ENCODE measurements around the gene RBM3. TPM values are rescaled to one million over a fixed set of nuclear protein-coding genes. Genes with fewer than 3 reads are reported as not detected.

The RBM3 gene
- total RNA-seq, 2 experiments from 2014 or later: 149 to 188 TPM

DNA sequence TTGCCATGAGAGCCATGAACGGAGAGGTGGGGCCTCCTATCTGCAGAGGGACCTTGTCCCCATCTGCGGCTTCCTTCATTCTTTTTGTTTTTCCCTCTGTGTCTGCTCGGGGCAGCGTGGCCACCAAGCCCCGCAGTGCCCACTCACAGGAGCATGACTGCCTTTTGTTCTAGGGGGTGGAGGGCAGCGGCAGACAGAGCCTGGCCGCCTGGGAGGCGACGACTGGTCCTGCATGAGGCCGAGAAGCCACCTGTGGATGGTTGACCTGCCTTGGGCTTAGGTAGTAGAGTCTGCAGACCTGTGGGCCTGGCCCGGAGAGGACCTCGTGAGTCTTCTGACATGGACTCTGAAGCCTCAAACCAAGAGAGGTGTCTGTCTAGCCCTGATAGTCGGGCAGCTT lies 1.4 kb downstream of the RBM3 start:
- peaks cover 30% of the 10 kb centered on the region for H3K79me2 ChIP-seq (ENCODE audit: insufficient read depth, low read depth, low read length)
- intact Hi-C loops (cut with micrococcal nuclease; ENCODE audit: unreplicated experiment): loop anchor here (2.0 kb wide), 1 partner anchor 37 kb away; the partner anchor contains the start of gene TBC1D25
- TF ChIP-seq, protein P1, sequence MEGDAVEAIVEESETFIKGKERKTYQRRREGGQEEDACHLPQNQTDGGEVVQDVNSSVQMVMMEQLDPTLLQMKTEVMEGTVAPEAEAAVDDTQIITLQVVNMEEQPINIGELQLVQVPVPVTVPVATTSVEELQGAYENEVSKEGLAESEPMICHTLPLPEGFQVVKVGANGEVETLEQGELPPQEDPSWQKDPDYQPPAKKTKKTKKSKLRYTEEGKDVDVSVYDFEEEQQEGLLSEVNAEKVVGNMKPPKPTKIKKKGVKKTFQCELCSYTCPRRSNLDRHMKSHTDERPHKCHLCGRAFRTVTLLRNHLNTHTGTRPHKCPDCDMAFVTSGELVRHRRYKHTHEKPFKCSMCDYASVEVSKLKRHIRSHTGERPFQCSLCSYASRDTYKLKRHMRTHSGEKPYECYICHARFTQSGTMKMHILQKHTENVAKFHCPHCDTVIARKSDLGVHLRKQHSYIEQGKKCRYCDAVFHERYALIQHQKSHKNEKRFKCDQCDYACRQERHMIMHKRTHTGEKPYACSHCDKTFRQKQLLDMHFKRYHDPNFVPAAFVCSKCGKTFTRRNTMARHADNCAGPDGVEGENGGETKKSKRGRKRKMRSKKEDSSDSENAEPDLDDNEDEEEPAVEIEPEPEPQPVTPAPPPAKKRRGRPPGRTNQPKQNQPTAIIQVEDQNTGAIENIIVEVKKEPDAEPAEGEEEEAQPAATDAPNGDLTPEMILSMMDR (conservative IDR thresholded peaks at IDR 0.05; ENCODE audit: low read length): no peak
- TF ChIP-seq EZH2phosphoT487 (IDR thresholded peaks at IDR 0.05; ENCODE audit: borderline replicate concordance, low read depth, low read length): no peak
- ChIA-PET CTCF (ENCODE audit: unreplicated experiment) (no interaction called here), POLR2A (no interaction called here)
- peak overlapping the region; percentile 99 for H3K4me2 ChIP-seq (ENCODE audit: low read length)
- no peaks in the 10 kb centered on the region for H3K9me2 ChIP-seq (ENCODE audit: insufficient read depth, low read length)
- BruUV-seq (replicated peaks): no TSS peak
- H3K4me1 ChIP-seq (ENCODE audit: insufficient read depth, low read length, poor library complexity, severe bottlenecking): peaks cover 35% of the 10 kb centered on the region
- peak overlapping the region; percentile 100 for H3K4me3 ChIP-seq (ENCODE audit: low read depth, low read length, poor library complexity, severe bottlenecking)
- no peak for DNase-seq (ENCODE audit: low spot score)
- H3K9me3 ChIP-seq (ENCODE audit: low read length): no peaks in the 10 kb centered on the region
- peak overlapping the region; percentile 86 for H3K27ac ChIP-seq (ENCODE audit: low read depth, low read length, poor library complexity, severe bottlenecking)
- peaks cover 54% of the 10 kb centered on the region for H3K36me3 ChIP-seq (ENCODE audit: insufficient read depth, low read length)
- no peaks in the 10 kb centered on the region for H4K20me1 ChIP-seq (ENCODE audit: insufficient read depth, low read length)
- H2AFZ ChIP-seq (ENCODE audit: low read length): no peak overlapping the region

DNA sequence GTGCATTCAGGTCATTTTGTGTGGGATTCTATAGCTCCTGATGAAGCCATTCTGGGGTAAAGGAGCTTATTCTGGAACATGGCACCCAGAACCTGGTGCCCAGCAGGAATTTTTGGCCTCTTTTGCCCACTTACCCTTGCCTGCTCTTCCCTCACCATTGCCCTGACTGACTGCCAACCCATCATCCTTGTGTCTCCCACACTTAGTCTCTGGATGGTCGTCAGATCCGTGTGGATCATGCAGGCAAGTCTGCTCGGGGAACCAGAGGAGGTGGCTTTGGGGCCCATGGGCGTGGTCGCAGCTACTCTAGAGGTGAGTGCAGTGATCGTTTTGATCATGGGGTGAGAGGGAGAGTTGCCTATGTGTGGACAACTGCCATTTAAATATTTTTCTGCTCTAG lies 1.8 kb downstream of the RBM3 start:
- H3K9me3 ChIP-seq (ENCODE audit: low read length): no peaks in the 10 kb centered on the region
- CTCF ChIA-PET (ENCODE audit: unreplicated experiment): no interaction called here
- H3K4me1 ChIP-seq (ENCODE audit: insufficient read depth, low read length, poor library complexity, severe bottlenecking): peaks cover 31% of the 10 kb centered on the region
- peaks cover 30% of the 10 kb centered on the region for H3K79me2 ChIP-seq (ENCODE audit: insufficient read depth, low read depth, low read length)
- no peaks in the 10 kb centered on the region for H3K9me2 ChIP-seq (ENCODE audit: insufficient read depth, low read length)
- no peak for DNase-seq (ENCODE audit: low spot score)
- intact Hi-C loops (cut with micrococcal nuclease; ENCODE audit: unreplicated experiment): no loop called here
- H2AFZ ChIP-seq (ENCODE audit: low read length): no peak overlapping the region
- no peaks in the 10 kb centered on the region for H4K20me1 ChIP-seq (ENCODE audit: insufficient read depth, low read length)
- peak overlapping the region; percentile 100 for H3K4me3 ChIP-seq (ENCODE audit: low read depth, low read length, poor library complexity, severe bottlenecking)
- H3K36me3 ChIP-seq (ENCODE audit: insufficient read depth, low read length): peaks cover 54% of the 10 kb centered on the region
- POLR2A ChIA-PET: no interaction called here
- BruUV-seq (replicated peaks): no TSS peak
- peak overlapping the region; percentile 99 for H3K4me2 ChIP-seq (ENCODE audit: low read length)
- peak overlapping the region; percentile 86 for H3K27ac ChIP-seq (ENCODE audit: low read depth, low read length, poor library complexity, severe bottlenecking)
- TF ChIP-seq, protein P1 (conservative IDR thresholded peaks at IDR 0.05; ENCODE audit: low read length): no peak
- no peak for TF ChIP-seq EZH2phosphoT487 (IDR thresholded peaks at IDR 0.05; ENCODE audit: borderline replicate concordance, low read depth, low read length)

DNA sequence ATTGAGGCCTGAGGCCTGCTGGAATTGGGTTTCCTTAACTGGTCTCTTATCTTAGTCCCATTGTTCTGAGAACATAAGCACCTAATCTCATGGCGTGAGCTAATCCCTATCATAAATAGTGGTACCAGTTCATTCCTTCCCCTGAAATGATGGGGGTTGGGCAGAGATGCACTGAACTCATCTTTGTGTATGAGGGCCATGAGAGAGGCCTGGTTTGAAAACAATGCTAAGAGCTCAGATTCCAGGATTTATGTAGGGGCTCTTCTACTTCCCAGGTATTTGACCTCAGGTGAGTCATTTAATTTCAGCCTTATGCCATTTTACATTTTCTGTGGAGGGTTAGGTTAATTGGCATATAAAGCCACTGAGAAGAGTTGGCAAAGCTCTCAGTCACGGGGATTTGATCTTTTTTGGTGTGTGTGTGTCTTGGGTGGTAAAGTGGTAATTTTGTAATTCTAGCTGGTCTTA lies 4.4 kb downstream of the RBM3 start:
- Histone ChIP-seq H3K27ac (ENCODE audit: low read depth, low read length, poor library complexity, severe bottlenecking) (no peak overlapping the region), H4K20me1 (ENCODE audit: insufficient read depth, low read length) (no peaks in the 10 kb centered on the region), H2AFZ (ENCODE audit: low read length) (no peak overlapping the region), H3K4me1 (ENCODE audit: insufficient read depth, low read length, poor library complexity, severe bottlenecking) (peaks cover 23% of the 10 kb centered on the region), H3K9me2 (ENCODE audit: insufficient read depth, low read length) (no peaks in the 10 kb centered on the region), H3K4me2 (ENCODE audit: low read length) (no peak overlapping the region), H3K79me2 (ENCODE audit: insufficient read depth, low read depth, low read length) (peaks cover 30% of the 10 kb centered on the region), H3K36me3 (ENCODE audit: insufficient read depth, low read length) (peaks cover 54% of the 10 kb centered on the region), H3K4me3 (ENCODE audit: low read depth, low read length, poor library complexity, severe bottlenecking) (no peak overlapping the region), H3K9me3 (ENCODE audit: low read length) (no peaks in the 10 kb centered on the region)
- DNase-seq (ENCODE audit: low spot score): no peak
- TF ChIP-seq, protein P1 (conservative IDR thresholded peaks at IDR 0.05; ENCODE audit: low read length): no peak
- no peak for TF ChIP-seq EZH2phosphoT487 (IDR thresholded peaks at IDR 0.05; ENCODE audit: borderline replicate concordance, low read depth, low read length)
- no TSS peak for BruUV-seq (replicated peaks)
- CTCF ChIA-PET (ENCODE audit: unreplicated experiment): no interaction called here
- intact Hi-C loops (cut with micrococcal nuclease; ENCODE audit: unreplicated experiment): no loop called here
- POLR2A ChIA-PET: no interaction called here
